H54 (cell line): ENCODE data around the gene BPHL.
"Not testable (repeated sequence)": the region's sequence is repeated elsewhere in the genome, so short reads cannot be mapped to it uniquely, and the experiment has no call there.

Source experiments
- DNase-seq: peaks from one replicate; pipeline ENCODE4 v3.0.0; 2011; ENCODE audit warnings: low spot score, mixed read lengths; ENCODE audit not compliant: insufficient read length
- FAIRE-seq: peaks from 3 replicates; lab custom pipeline; 2011; peaks lifted over from hg19 to GRCh38; lab: Jason Lieb, UNC
- POLR2A ChIP-seq: IDR thresholded peaks from 2 replicates; pipeline ENCODE4 v1.6.1; 2011; ENCODE audit warnings: low read depth, mild to moderate bottlenecking, low read length

Gene BPHL

DNA sequence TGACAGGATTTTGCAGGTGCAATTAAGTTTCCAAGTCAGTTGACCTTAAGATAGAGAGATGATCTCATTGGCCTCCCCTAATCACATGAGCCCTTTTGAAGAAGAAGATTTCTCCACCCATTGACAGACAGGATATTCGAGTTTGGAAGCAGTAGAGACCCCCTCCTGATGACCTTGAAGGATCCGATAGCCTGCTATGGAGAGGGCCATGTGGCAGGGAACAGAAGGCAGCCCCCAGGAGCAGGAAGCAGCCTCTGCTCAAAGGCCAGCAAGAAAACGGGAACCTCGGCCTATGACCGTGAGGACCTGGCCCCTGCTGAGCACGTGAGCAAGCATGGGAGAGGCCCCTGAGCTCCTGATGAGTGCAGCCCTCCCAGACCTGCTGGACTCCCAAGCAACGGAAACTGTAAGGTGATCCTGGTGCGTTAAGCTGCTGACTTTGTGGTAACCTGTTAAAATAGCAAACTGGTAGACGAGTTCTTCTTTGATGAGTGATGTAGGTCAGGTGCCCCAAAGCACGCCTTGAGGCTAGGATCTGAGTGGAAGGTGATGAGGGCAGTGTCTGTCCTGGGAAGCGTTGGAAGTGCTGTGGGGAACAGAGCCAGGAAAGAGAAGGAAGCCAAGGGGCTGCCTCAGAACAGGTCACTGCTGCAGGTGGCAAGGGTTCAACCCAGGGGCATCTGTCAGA, 57.3 kb downstream of the BPHL start:
- no peak for FAIRE-seq
- TF ChIP-seq POLR2A: no peak
- DNase-seq: no peak

DNA sequence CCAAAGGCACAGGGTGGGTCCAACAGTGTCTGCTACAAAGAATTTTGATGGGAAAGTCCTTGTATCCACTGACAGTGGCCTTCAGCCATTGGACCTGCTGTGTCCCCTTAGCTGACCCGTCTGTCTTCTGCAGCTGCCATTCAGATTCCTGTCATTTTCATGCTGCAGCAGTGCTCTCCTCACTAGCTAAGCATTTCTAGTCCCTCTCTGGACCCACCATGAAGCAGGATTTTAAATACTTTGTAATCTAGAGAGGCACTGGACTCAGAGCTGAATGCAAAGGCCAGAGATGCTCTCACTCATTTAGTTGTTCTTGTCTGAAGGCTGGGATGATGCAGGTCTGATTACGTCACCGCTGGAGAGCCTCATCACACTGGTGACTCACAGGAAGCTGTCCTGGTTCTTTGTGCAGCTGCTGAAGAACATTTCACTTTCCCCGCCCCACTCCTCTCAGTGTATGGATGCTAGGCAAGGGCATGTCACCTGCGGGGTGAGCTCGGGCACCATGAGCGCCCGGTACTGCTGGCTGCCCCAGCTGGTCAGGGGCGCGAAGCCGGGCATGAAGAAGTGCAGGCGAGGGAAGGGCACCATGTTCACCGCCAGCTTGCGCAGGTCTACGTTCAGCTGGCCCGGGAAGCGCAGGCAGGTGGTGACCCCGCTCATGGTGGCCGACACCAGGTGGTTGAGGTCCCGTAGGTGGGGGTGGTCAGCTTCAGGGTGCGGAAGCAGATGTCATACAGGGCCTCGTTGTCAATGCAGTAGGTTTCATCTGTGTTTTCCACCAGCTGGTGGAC, 58.2 kb downstream of the BPHL start:
- TF ChIP-seq POLR2A: no peak
- peak; percentile 72 for FAIRE-seq
- peak; percentile 91 for DNase-seq

- DNase-seq, FAIRE-seq: not testable (repeated sequence)
These were observed 60.2 kb downstream of the BPHL start for GRCh38 chr6:3178666-3179065.

DNA sequence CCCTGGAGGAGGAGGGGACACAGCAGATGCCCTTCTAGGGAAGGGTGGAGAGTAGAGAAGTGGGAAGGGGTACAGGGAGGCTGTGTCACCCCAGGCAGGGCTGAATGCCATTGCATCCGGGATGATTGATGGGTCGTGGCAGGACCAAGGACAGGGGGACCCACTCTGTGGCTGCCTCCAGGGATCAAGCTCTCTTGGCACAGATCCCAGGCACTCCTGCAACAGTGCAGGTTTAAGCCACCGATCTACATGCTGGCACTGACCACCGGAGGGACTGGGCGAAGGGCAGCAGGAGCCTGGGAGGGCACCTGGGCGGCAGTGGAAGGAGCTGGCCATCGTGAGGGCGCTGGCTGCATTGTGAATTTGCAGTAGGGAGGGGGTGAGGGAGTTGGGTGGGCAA, 61.4 kb downstream of the BPHL start:
- not testable (repeated sequence) for DNase-seq, FAIRE-seq

DNA sequence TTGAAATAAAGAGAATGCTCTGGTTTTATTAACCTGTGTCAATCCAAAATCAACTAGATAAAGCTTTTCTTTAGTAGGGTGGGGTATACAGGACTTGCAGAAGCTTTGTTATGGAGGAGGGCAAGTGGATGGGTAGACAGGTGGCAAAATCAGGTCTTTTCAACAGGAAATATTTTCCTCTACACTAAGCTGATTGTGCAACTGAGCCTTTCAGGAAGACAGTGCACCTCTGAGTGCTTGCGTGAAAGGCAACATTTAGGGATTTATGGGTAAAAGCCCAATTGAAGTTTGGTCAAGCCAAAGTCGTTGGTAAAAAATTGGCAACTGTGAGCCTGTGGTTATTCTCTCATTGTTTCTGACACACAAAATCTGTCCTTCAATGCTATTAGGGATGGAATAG, 62.6 kb downstream of the BPHL start:
- DNase-seq: no peak
- no peak for TF ChIP-seq POLR2A
- no peak for FAIRE-seq

GRCh38 chr6:3183066-3183465, 64.6 kb downstream of the BPHL start:
- DNase-seq (no peak), FAIRE-seq (no peak)
- no peak for TF ChIP-seq POLR2A

DNA sequence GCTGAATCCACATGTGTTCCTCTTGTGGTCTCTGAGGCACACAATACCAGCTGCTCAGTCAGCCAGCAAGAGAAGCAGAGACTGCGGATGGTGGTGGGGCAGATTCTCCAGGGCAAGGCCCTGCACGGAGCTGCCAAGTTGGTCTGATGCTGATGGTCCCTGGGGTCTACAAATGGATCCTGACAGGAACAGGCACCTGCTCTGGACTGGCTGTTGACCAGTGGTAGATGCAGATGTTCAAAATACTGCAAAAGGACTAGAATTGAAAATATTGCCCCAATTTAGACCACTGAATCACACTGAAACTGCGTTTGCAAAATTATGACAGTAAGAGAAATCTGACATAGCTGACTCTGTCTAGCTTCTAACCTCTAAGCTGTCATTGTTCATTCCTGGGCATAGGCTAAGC, 68.5 kb downstream of the BPHL start:
- no peak for TF ChIP-seq POLR2A
- FAIRE-seq (no peak), DNase-seq (no peak)

DNA sequence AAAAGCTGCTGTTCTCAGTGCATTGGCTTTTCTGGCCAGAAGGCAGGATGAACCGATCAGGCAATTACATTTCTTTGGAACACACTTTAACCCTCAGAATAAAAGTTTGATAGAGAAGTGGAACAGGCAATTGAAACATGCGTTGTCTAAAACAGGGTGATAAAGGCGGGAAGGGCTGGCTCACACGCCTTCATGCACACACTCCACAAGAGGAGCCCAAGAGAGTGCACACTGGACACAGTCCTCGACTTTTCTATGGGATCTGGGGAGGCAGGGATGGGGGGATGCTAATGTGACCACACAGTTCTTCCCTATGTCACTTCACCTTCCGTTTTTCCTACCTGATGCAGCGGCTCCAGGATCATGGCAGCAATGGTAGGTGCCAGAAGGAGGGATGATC, 69.8 kb downstream of the BPHL start:
- DNase-seq (no peak), FAIRE-seq (no peak)
- TF ChIP-seq POLR2A: no peak

- DNase-seq, FAIRE-seq: not testable (repeated sequence)
These were observed 70.7 kb downstream of the BPHL start for GRCh38 chr6:3189192-3189591.

DNA sequence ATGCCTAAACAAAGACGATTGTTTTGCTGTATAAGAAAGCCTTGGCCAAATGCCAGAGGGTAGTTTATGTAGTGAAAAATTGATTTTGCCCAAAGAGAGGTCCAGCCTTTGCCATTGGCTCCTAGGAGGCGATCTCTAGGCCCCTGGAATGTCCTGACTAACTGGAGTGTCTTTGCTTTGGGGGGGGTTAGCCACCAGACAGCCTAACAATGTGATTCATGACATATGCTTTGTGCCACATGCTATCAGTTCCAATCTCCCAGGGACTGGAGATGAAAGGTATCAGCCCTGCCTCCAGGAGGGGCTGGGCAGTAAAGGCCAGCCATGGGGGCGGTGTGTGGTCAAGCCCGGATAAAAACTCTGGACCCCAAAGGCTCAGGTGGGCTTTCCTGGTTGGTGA, 71.5 kb downstream of the BPHL start:
- DNase-seq (no peak), FAIRE-seq (no peak)
- no peak for TF ChIP-seq POLR2A

GRCh38 chr6:3190779-3191178, 72.3 kb downstream of the BPHL start:
- no peak for TF ChIP-seq POLR2A
- DNase-seq (no peak), FAIRE-seq (no peak)

DNA sequence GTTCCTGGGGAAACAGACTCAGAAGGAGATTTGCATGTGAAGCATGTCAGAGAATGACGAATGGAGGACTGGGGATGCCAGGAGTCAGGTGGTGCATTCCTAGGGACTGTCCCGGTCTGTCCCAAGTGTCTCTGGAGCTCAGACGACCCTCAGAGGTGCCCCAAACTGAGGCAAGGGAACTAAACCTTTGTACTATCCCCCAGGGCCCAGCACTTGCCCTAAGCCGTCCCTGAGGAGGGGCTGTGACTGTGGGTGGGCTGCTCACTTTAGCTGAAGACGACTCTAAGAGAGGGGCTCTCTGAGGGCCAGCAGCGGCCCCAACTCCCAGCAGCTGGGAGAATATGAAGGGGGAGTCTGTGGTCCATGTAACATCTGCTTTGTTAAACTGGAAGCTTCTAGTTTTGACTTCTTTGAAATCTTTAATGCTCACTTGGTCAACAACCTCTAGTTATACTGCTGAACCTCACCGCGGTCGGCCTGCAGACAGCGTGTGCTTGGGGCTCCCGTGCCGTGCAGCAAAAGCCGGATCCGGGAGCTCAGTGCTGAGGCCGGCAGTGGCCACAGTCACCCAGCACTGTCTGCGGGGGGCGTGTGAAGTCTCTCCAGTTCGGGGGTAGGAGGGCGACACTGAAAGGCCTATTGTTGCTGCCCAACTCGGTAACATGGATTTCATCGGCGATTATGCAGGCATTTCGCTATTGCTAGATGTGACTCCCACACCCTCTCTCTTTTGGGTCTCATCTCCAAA, 74.8 kb downstream of the BPHL start:
- DNase-seq: no peak

DNA sequence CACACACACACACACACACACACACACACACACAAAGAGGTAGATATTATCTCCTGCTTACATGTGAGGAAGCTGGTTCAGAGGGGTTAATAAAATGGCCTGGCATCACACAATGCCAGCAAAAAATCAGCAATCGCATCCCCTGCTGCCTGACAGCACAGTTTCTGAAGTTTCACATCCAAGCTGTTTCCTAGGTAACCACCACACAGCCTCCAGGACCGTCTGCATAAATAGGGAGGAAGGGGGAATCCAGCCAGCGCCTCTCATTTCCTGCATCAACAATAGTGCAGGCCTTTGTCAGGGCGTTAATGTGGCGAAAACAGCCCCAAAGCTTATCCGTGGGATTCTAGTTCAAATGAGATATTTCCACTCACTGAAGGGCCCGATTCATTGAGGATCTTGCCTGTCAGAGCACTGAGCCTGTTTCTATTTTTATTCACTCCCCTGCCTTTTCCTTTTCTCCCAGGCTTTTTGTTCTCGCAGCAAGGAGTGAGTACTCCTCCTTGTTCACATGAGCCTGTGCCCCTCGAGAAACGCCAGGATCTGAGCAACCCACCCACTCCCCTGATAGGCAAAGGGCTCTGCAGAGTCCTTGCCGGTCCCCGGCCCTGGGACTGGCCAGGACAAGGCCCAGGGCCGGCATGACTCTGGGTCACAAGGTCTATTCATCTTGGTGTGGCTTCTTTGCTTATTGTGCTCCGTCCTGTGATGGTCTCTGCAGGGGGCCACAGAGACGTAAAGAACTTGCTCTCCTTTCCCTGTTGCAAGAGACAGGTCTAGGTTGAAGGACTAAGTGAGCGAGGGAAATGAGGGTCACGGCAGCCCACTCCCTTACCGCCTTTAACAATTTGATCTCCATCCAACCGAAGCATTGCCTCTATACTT, 76.3 kb downstream of the BPHL start:
- FAIRE-seq (no peak), DNase-seq (no peak)
- no peak for TF ChIP-seq POLR2A

More for the DNA sequence above, 74.8 kb downstream of the BPHL start:
- no peak for FAIRE-seq
- no peak for TF ChIP-seq POLR2A

GRCh38 chr6:3195420-3195694, 76.8 kb downstream of the BPHL start:
- no peak for TF ChIP-seq POLR2A

More at GRCh38 chr6:3195420-3195694, 76.8 kb downstream of the BPHL start:
- FAIRE-seq: no peak
- DNase-seq: no peak
